Kidney epithelial cell (primary cell): ENCODE measurements around the gene ZHX3. TPM values are rescaled to one million over a fixed set of nuclear protein-coding genes. Genes with fewer than 3 reads are reported as not detected.
"Not testable (repeated sequence)": the region's sequence is repeated elsewhere in the genome, so short reads cannot be mapped to it uniquely, and the experiment has no call there.

Experiments used
- DNase-seq: peaks from one replicate; pipeline ENCODE4 v3.0.0-alpha.2; 2010; ENCODE audit warnings: low read depth
- H3K27me3 ChIP-seq: 2 replicates; pipeline ENCODE4 v1.6.0; 2011; ENCODE audit warnings: low read length; ENCODE audit not compliant: control insufficient read depth, insufficient read depth
- H3K36me3 ChIP-seq: 2 replicates; pipeline ENCODE4 v1.5.1; 2011; ENCODE audit warnings: low read length; ENCODE audit not compliant: control insufficient read depth, insufficient read depth
- H3K4me3 ChIP-seq: 2 replicates; pipeline ENCODE4 v1.5.1; 2011; ENCODE audit warnings: low read depth, mild to moderate bottlenecking, control low read depth, low read length
- total RNA-seq: library from RNA; depleted of rRNA; stranded (reverse); fragments of >200 nt; gene quantifications from 2 replicates; pipeline ENCODE4 v1.2.3, GENCODE V29; 2015
- TF ChIP-seq, protein P1 (sequence below): IDR thresholded peaks from 2 replicates; pipeline ENCODE4 v1.5.1; 2011; ENCODE audit warnings: mild to moderate bottlenecking, moderate library complexity, low read length, control low read depth, inconsistent platforms; ENCODE audit not compliant: insufficient read depth, poor library complexity, severe bottlenecking

ZHX3 gene
- total RNA-seq, 1 donor from 2014 or later = 7.6 TPM

DNA sequence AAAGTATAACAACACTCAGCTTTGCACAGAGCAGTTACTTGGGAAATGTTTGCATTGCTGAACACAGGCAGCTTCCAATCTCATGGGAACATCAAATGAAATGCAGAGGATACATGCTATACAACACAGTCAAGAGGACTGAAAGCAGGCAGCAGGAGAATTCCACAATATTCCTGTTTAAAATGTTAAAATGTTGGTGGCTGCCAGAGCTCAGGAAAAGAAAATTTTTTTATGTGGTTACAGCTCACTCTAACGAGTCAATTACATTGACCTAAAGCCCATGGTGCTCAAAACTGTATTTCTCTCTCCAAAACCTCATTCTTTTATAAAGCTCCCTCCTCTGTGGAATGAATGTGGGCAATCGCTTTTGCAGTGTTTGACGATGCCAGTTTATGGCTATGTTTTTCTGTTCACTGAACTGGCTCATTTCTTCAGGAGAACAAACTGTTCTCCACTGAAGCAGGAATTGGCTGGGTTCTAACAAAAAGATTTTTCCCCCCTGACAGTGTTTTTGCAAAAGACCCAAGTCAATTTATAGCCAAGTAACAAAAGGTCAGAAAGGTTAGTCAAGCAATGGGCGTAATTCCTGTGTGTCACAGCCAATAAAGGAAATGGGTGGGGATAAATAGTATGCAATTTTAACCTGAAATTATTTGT lies 69.0 kb downstream of the ZHX3 start:
- peak; percentile 71 for DNase-seq
- Histone ChIP-seq H3K4me3 (no peak overlapping the region), H3K27me3 (no peaks in the 10 kb centered on the region), H3K36me3 (no peaks in the 10 kb centered on the region)
- TF ChIP-seq, protein P1, sequence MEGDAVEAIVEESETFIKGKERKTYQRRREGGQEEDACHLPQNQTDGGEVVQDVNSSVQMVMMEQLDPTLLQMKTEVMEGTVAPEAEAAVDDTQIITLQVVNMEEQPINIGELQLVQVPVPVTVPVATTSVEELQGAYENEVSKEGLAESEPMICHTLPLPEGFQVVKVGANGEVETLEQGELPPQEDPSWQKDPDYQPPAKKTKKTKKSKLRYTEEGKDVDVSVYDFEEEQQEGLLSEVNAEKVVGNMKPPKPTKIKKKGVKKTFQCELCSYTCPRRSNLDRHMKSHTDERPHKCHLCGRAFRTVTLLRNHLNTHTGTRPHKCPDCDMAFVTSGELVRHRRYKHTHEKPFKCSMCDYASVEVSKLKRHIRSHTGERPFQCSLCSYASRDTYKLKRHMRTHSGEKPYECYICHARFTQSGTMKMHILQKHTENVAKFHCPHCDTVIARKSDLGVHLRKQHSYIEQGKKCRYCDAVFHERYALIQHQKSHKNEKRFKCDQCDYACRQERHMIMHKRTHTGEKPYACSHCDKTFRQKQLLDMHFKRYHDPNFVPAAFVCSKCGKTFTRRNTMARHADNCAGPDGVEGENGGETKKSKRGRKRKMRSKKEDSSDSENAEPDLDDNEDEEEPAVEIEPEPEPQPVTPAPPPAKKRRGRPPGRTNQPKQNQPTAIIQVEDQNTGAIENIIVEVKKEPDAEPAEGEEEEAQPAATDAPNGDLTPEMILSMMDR = no peak

DNA sequence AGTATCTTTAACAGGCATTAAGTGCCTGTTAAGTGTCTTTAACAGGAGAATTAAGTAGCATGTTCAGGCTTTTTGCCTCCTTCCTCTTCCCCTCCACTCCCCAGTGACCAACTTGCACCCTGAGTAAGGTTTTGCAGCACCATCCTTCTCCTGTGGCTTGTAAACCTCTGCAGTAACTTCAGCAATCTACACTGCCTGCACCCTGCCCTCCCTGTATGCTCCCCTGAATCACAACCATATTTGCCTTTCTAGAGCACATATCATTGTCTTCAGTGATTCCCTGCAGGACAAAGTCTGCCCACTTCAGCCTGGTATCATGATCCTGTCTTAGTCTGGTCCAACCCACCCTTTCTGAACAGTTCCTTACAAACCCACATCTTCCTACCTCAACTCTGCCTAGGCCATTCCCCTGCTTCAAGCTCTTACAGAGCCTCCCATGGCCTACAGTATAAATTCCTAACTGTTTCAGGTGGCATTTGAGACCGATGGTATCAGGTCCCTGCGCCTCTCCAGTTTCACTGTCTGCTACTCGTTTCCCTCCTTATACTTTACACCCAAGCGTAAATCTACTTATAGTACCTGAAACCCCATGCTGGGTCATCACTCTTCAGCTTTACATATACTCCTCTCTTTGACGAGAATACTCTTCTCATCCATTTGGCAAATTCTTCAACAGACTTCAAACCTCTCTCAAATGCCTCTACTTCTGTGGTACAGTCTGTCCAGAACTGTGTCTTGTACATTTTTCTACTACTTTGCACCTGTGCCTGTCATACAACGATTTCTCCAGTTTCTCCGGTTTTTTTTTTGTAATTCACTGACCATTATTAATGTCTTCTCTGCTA lies 69.8 kb downstream of the ZHX3 start:
- DNase-seq = no peak
- no peaks in the 10 kb centered on the region for H3K27me3 ChIP-seq
- TF ChIP-seq, protein P1 = no peak
- no peak overlapping the region for H3K4me3 ChIP-seq
- H3K36me3 ChIP-seq = no peaks in the 10 kb centered on the region

DNA sequence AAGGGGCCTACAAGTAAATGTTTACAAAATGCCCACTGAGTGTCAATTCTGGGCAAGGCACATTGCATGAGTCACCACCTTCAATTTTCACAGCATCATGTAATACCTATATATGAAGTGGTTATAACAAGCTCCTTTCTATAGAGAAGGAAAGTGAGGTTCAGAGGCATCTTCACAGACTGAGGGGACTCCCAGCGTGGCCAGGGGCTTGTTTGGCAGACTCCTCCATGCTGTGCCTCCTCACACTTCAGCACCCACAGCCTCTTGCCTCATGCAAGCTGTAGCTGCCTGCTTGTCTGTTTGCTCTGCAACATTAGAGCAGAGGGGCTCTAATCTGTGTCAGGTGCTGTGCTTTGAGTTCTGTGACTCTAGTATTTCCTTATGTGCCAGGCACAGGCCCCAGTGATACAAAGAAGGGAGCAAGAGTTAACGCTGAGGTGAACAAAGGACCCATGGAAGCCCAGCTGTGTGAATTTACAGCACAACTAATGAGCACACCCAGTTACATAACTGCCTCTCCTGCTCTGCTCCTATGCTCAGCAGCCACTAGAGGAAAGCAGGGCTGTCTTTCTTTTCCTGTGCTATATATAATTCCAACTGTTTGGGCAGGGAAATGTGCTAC lies 72.3 kb downstream of the ZHX3 start:
- H3K36me3 ChIP-seq = no peaks in the 10 kb centered on the region
- TF ChIP-seq, protein P1 = peak; percentile 1
- DNase-seq = no peak

DNA sequence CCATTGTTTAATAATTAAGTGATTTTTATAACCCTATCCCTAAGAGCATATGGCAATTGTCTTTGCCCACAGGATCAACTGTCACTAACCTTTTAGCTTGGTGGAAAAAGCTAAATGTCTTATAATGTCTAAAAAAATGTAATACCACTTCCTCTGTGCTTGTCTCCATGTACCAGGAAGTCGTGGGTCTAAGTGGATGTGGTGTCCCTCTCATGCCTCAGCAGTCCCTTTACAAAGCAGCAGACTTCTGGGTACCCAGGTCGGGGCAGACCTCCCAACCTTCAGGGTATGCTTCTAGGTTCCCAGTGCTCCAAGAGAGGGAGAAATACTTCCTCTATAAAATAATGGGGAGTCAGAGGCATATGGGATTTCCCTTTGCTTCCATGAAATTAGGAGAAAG lies 74.7 kb downstream of the ZHX3 start:
- DNase-seq = no peak
- no peak overlapping the region for H3K4me3 ChIP-seq
- H3K36me3 ChIP-seq = no peaks in the 10 kb centered on the region
- no peaks in the 10 kb centered on the region for H3K27me3 ChIP-seq
- TF ChIP-seq, protein P1 = no peak

More for the DNA sequence above, 72.3 kb downstream of the ZHX3 start:
- no peaks in the 10 kb centered on the region for H3K27me3 ChIP-seq
- no peak overlapping the region for H3K4me3 ChIP-seq

DNA sequence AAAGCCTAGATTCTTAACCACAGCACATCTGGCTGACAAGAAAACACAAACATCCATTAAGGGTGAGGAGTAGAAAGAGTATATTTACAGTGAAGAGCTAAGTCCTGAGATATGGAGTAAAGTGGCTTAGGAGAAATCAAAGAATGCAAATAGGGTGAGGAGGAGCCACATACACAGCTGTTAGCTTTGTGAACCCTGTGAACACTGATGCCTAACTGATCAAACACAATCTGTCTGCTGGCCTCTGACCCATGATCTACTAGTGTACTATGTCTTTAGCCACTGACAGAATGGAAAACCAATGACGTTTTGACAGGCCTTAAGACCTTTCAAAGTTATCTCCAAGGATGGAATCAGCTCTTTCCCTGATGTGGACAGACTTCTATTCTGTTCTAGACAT lies 75.2 kb downstream of the ZHX3 start:
- no peaks in the 10 kb centered on the region for H3K36me3 ChIP-seq
- TF ChIP-seq, protein P1 = no peak
- no peak for DNase-seq
- H3K4me3 ChIP-seq = no peak overlapping the region
- H3K27me3 ChIP-seq = no peaks in the 10 kb centered on the region

DNA sequence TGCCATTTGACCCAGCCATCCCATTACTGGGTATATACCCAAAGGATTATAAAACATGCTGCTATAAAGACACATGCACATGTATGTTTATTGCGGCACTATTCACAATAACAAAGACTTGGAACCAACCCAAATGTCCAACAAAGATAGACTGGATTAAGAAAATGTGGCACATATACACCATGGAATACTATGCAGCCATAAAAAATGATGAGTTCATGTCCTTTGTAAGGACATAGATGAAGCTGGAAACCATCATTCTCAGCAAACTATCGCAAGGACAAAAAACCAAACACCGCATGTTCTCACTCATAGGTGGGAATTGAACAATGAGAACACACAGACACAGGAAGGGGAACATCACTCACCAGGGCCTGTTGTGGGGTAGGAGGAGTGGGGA lies 80.3 kb downstream of the ZHX3 start:
- DNase-seq, H3K36me3 ChIP-seq, H3K27me3 ChIP-seq, H3K4me3 ChIP-seq: not testable (repeated sequence)

DNA sequence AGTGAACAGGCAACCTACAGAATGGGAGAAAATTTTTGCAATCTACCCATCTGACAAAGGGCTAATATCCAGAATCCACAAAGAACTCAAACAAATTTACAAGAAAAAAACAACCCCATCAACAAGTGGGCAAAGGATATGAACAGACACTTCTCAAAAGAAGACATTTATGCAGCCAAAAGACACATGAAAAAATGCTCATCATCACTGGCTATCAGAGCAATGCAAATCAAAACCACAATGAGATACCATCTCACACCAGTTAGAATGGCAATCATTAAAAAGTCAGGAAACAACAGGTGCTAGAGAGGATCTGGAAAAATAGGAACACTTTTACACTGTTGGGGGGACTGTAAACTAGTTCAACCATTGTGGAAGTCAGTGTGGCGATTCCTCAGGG lies 80.7 kb downstream of the ZHX3 start:
- not testable (repeated sequence) for H3K4me3 ChIP-seq, H3K36me3 ChIP-seq, H3K27me3 ChIP-seq, DNase-seq
